ENCODE results near the gene GCC2.

Gene GCC2

DNA sequence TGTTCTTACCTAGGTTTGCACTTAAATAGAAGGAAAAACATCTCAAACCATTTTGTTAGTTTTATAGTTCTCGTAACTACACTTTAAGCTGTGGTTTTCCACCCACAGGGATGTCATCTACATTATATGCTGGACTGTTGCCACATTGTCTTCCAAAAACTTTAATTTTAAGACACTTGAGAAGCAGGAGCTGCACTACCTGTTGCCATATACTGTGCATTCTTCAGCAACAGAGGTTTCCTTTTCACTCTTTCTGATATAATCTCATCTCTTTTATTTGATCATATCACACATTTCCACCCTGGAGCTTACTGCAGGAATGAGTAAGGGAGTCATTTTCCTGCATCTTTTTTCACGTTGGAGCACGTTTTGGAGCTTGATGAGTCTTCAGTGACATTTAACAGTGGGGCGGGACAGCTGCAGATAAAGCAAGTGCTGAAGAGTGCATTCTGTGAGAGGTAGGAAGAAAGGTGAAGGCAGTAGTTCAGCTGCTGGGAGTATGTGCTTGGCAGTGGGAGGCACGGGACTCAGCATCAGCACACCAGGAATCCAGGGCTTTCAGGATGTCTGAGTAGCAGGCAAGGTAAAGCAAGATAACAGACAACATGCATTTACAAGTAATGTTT, 89.1 kb downstream of the GCC2 start:
- no peak overlapping the region for H3K4me3 ChIP-seq (ENCODE audit: control insufficient read depth, low read depth, low read length)
- no peak for DNase-seq (ENCODE audit: low read depth)
- TF ChIP-seq, protein P1, sequence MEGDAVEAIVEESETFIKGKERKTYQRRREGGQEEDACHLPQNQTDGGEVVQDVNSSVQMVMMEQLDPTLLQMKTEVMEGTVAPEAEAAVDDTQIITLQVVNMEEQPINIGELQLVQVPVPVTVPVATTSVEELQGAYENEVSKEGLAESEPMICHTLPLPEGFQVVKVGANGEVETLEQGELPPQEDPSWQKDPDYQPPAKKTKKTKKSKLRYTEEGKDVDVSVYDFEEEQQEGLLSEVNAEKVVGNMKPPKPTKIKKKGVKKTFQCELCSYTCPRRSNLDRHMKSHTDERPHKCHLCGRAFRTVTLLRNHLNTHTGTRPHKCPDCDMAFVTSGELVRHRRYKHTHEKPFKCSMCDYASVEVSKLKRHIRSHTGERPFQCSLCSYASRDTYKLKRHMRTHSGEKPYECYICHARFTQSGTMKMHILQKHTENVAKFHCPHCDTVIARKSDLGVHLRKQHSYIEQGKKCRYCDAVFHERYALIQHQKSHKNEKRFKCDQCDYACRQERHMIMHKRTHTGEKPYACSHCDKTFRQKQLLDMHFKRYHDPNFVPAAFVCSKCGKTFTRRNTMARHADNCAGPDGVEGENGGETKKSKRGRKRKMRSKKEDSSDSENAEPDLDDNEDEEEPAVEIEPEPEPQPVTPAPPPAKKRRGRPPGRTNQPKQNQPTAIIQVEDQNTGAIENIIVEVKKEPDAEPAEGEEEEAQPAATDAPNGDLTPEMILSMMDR (conservative IDR thresholded peaks at IDR 0.05; ENCODE audit: control insufficient read depth, insufficient read depth, low read depth, low read length): no peak

DNA sequence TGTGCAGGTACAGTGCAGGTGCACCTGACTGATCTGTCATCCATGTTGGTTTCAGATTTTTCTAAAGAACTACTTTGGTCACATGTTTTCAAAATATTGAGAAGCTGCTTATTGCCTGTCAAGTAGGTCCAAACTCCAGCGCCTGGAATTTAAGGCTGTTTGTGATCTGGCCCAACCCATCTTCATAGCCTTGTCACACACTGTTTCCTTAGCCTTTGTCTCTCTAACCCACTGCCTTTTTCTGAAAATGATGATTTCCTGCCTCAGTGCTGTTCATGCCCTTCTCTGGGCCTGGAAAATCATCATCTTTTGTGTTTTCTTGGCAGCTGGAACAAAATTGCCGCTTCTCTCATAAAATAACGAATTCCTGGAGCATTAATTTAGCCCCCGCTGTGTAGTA, 92.4 kb downstream of the GCC2 start:
- H3K4me3 ChIP-seq (ENCODE audit: control insufficient read depth, low read depth, low read length): no peak overlapping the region
- TF ChIP-seq, protein P1 (conservative IDR thresholded peaks at IDR 0.05; ENCODE audit: control insufficient read depth, insufficient read depth, low read depth, low read length): no peak
- no peak for DNase-seq (ENCODE audit: low read depth)

DNA sequence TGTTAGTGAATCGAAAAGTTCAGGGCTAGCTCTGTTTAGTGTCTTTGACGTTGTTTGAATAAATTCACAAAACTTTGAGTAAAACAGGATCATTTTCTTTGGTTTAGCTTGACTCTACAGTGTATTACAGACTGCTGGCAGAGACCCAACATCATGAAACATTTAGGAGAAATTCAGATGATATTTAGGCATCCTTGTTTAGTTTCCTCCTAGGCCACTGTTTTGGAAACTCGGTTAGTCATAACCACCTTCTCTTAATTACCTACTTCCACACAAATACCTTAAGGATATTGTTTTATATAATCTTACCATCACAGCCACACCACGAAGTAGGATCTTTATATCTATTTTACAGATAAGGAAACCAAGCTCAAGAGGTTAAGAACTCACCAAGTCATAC, 93.1 kb downstream of the GCC2 start:
- no peak overlapping the region for H3K4me3 ChIP-seq (ENCODE audit: control insufficient read depth, low read depth, low read length)
- TF ChIP-seq, protein P1 (conservative IDR thresholded peaks at IDR 0.05; ENCODE audit: control insufficient read depth, insufficient read depth, low read depth, low read length): no peak
- DNase-seq (ENCODE audit: low read depth): peak; percentile 61

DNA sequence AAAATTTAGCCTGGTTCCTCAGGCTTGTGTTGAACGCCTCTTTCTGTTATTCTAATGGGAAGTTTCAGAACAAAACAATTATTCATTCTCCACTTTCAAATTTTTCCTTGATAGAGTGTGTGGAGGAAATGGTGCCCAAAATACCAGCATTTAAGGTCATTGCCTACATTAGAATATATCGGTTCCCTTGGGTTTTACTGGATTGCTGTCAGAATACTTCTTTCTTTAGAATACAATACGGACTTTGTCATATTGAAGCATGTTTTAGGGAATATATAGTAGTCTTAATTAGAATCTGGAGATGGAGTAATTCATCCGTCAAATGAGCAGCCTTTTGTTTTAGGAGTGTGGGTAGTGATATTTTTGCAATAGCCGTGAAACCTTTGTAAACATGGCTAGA, 98.6 kb downstream of the GCC2 start:
- DNase-seq (ENCODE audit: low read depth): no peak
- TF ChIP-seq, protein P1 (conservative IDR thresholded peaks at IDR 0.05; ENCODE audit: control insufficient read depth, insufficient read depth, low read depth, low read length): no peak
- no peak overlapping the region for H3K4me3 ChIP-seq (ENCODE audit: control insufficient read depth, low read depth, low read length)

DNA sequence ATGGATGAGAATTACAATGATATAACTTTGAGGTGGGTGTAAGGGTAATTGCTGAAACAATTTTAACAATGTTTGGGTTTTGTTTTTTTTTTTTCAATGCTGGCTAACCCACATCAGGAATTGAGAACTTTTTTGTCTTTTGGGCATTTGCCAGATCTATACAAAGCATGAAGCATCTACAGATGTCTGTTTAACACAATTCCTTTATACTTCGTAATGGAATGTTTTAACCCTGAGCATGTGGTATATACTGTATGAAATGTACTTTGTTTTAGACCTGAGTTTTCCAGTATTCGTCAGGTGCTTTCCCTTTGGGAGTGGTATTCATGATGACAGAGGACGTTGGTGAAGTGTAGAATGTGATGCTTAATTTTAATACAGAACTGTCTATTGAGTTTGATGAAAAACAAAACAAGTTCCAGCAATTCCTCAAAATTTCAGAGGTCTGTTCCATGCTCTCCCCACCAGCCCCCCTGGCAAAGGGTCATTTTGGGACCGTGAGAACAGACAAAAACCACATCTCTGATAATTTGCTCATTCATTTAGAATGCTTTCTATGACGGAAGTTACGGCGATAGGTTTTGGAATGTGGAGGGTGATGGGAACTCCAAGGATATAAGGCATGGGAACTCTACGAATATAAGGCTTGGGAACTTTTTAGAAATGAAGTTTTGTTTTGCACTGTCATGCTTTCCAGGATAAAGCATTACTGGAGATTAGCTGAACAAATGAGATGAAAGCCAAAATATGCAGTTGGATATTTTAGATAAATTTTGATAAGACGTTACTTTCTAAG, 99.4 kb downstream of the GCC2 start:
- DNase-seq (ENCODE audit: low read depth): peak; percentile 42
- TF ChIP-seq, protein P1 (conservative IDR thresholded peaks at IDR 0.05; ENCODE audit: control insufficient read depth, insufficient read depth, low read depth, low read length): no peak
- H3K4me3 ChIP-seq (ENCODE audit: control insufficient read depth, low read depth, low read length): no peak overlapping the region

DNA sequence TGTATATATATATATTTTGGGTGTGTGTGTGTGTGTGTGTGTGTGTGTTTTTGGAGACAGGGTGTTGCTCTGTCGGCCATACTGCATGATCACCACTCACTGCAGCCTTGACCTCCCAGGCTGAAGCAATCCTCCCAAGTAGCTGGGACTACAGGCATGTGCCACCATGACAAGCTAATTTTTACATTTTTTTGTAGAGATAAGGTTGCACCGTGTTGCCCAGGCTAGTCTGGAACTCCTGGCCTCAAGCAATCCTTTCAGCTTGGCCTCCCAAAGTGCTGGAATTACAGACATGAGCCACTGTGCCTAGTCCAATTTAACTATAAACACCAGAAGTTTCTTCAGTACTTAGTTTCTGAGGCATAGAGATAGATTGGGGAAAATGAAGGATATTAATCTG, 103.6 kb downstream of the GCC2 start:
- DNase-seq (ENCODE audit: low read depth): no peak
- TF ChIP-seq, protein P1 (conservative IDR thresholded peaks at IDR 0.05; ENCODE audit: control insufficient read depth, insufficient read depth, low read depth, low read length): no peak
- no peak overlapping the region for H3K4me3 ChIP-seq (ENCODE audit: control insufficient read depth, low read depth, low read length)
